Measurements from ENCODE around the gene FAM209A. TPM values are rescaled to one million over a fixed set of nuclear protein-coding genes. Genes with fewer than 3 reads are reported as not detected.
"Not testable (repeated sequence)": the region's sequence is repeated elsewhere in the genome, so short reads cannot be mapped to it uniquely, and the experiment has no call there.

Gene FAM209A
- 0.84 and 1.7 TPM in 2 replicates for total RNA-seq (2013; cell fraction: nucleolus; rRNA removed)
- 0.44 TPM in 1 of 2 replicates, not detected in the other for total RNA-seq (2014; rRNA removed)
- total RNA-seq (2014; rRNA removed; fragmentation: Illumina TruSeq; extraction: Trizol): 0.31 and 0.37 TPM in 2 replicates
- total RNA-seq (2021): 0.41 TPM in 1 of 2 replicates, not detected in the other
- not detected for polyA plus RNA-seq (2011; ENCODE audit: low read depth)
- polyA plus RNA-seq (2011; rRNA removed): 0.27 and 0.32 TPM in 2 replicates
- 0.17 and 0.19 TPM in 2 replicates for polyA plus RNA-seq (2011; cell fraction: cytosol; rRNA removed)
- 1.0 and 1.2 TPM in 2 replicates for polyA plus RNA-seq (2011; cell fraction: nucleus; rRNA removed)
- polyA plus RNA-seq (2012): 0.25 and 1.2 TPM in 2 replicates
- polyA plus RNA-seq (2014; fragmentation: Illumina TruSeq; extraction: Trizol): 0.51 TPM in 1 of 2 replicates, not detected in the other
- under 1 TPM in 1 of 2 experiments, not detected in 1; 0.11 TPM for polyA plus RNA-seq (2014; fragmentation: Nextera tagmentation; extraction: Ambion mirVana)
- polyA plus RNA-seq (2014; rRNA removed): 0.15 and 0.33 TPM in 2 replicates
- polyA plus RNA-seq (2016; fragmentation: Nextera tagmentation; extraction: Ambion mirVana): not detected
- 0.46 TPM in 1 of 2 replicates, not detected in the other for polyA minus RNA-seq (2011; rRNA and poly(A)+ RNA removed)
- not detected in 2 replicates for polyA minus RNA-seq (2011; cell fraction: cytosol; rRNA and poly(A)+ RNA removed)
- polyA minus RNA-seq (2011; cell fraction: nucleus; rRNA and poly(A)+ RNA removed): 0.67 and 0.97 TPM in 2 replicates
- percentile 58 among the genes with signal in this experiment for Bru-seq, nascent RNA
- percentile 64 among the genes with signal in this experiment for BruChase-seq, experiment 1, labeled RNA remaining after a 6-hour chase
- percentile 74 among the genes with signal in this experiment for BruChase-seq, experiment 2, labeled RNA remaining after a 2-hour chase
- long read RNA-seq, experiment 1: 0 reads
- long read RNA-seq, experiment 2: 0 reads

GRCh38 chr20:56524444-56524843 lies at the start of gene FAM209A:
TSS of gene FAM209A (plus strand) at chr20:56524744. CDS start at chr20:56524809, 65 bp downstream.
- intact Hi-C loops (cut with micrococcal nuclease; ENCODE audit: unreplicated experiment); BruUV-seq (replicated peaks); H3K79me2 ChIP-seq (ENCODE audit: control insufficient read depth, insufficient read depth, low read length); FAIRE-seq; H3K27ac ChIP-seq (ENCODE audit: control insufficient read depth, insufficient read depth); POLR2A ChIA-PET; H3K4me1 ChIP-seq (ENCODE audit: control insufficient read depth, insufficient read depth, low read length); H3K9ac ChIP-seq (ENCODE audit: control insufficient read depth, insufficient read depth, low read length); H3K4me3 ChIP-seq; H4K20me1 ChIP-seq (ENCODE audit: control insufficient read depth, insufficient read depth); SMC1A ChIA-PET (ENCODE audit: uncharacterized antibody, unreplicated experiment); CTCF ChIA-PET; H3K36me3 ChIP-seq (ENCODE audit: control insufficient read depth in 2 of 2, insufficient read depth in 2 of 2, low read length in 1 of 2); DNase-seq (ENCODE audit: low read depth, low spot score); RAD21 ChIA-PET (ENCODE audit: unreplicated experiment); ATAC-seq; H3K4me2 ChIP-seq (ENCODE audit: control insufficient read depth, insufficient read depth); H3K9me3 ChIP-seq (replicated peaks; ENCODE audit: control insufficient read depth, insufficient read depth, low read length); in situ Hi-C loops (cut with MboI); H3K27me3 ChIP-seq (replicated peaks in 1 of 2; ENCODE audit: control insufficient read depth in 2 of 2, insufficient read depth in 2 of 2, low read length in 1 of 2); H2AFZ ChIP-seq (ENCODE audit: control insufficient read depth, low read depth, low read length): not testable (repeated sequence)
- WGBS (ENCODE audit: insufficient coverage, insufficient replicate concordance, low lambda C conversion rate, missing lambda C conversion rate): 77% methylated on average over 7 of the region's 7 CpGs

- RAD21 ChIA-PET (ENCODE audit: unreplicated experiment): interaction anchor here (0.7 kb wide), 1 partner anchor 15 kb away, joined by 3 read pairs; the partner anchor contains the start of gene RTF2
- Histone ChIP-seq H3K79me2 (ENCODE audit: control insufficient read depth, insufficient read depth, low read length) (no peaks in the 10 kb centered on the region), H2AFZ (ENCODE audit: control insufficient read depth, low read depth, low read length) (no peak overlapping the region), H3K27me3 (replicated peaks in 1 of 2; ENCODE audit: control insufficient read depth in 2 of 2, insufficient read depth in 2 of 2, low read length in 1 of 2) (no peaks in the 10 kb centered on the region), H3K4me2 (ENCODE audit: control insufficient read depth, insufficient read depth) (no peak overlapping the region), H3K4me3 (no peak overlapping the region), H3K27ac (ENCODE audit: control insufficient read depth, insufficient read depth) (no peak overlapping the region; the same call in 1 of the 2 replicates), H4K20me1 (ENCODE audit: control insufficient read depth, insufficient read depth) (no peaks in the 10 kb centered on the region), H3K9me3 (replicated peaks; ENCODE audit: control insufficient read depth, insufficient read depth, low read length) (no peaks in the 10 kb centered on the region), H3K4me1 (ENCODE audit: control insufficient read depth, insufficient read depth, low read length) (no peaks in the 10 kb centered on the region), H3K36me3 (ENCODE audit: control insufficient read depth in 2 of 2, insufficient read depth in 2 of 2, low read length in 1 of 2) (peaks cover 16 to 34% of the 10 kb centered on the region in 2 experiments), H3K9ac (ENCODE audit: control insufficient read depth, insufficient read depth, low read length) (no peak overlapping the region)
- POLR2A ChIA-PET: no interaction called here
- no TSS peak for BruUV-seq (replicated peaks)
- FAIRE-seq: no peak
- 72% methylated on average over 7 of the region's 7 CpGs for WGBS (ENCODE audit: insufficient coverage, insufficient replicate concordance, low lambda C conversion rate, missing lambda C conversion rate)
- in situ Hi-C loops (cut with MboI) (no loop called here), intact Hi-C loops (cut with micrococcal nuclease; ENCODE audit: unreplicated experiment) (no loop called here)
- peak; percentile 38; the same call in 2 of the 3 replicates for ATAC-seq
- TF ChIP-seq RAD51 (IDR thresholded peaks at IDR 0.05) (peak; percentile 49; the same call in 1 of the 2 replicates), JUNB (IDR thresholded peaks at IDR 0.05) (no peak)
- CTCF ChIA-PET: no interaction called here
- SMC1A ChIA-PET (ENCODE audit: uncharacterized antibody, unreplicated experiment): interaction anchor here (0.6 kb wide), 1 partner anchor 83 kb away, joined by 3 read pairs; no protein-coding TSS in a partner anchor
- no peak for DNase-seq (ENCODE audit: low read depth, low spot score)
Observed at GRCh38 chr20:56483970-56484369, 40.6 kb upstream of the FAM209A start.
